Measurements from ENCODE around the gene FAM227B. TPM values are rescaled to one million over a fixed set of nuclear protein-coding genes. Genes with fewer than 3 reads are reported as not detected.
"Not testable (repeated sequence)": the region's sequence is repeated elsewhere in the genome, so short reads cannot be mapped to it uniquely, and the experiment has no call there.

Gene FAM227B
- total RNA-seq, 1 donor from 2014 or later: 4.5 TPM

DNA sequence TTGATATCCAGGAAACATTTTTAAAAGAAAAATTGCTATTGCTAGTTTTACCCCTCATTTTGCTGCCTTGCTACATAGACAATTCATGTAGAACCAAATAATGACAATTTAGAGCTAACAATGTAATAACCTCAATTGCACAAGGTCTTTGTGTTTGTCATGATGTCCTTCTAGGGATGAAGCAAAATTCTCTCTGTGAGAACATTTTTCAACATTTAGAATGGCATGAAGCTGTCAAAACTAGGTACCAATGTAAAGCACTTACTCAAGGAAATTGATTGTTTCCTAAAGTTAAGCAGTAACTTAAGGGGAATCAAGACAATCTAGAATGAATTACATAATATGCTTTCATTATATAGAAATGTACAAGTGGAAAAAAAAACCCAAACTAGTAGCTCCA is 205.5 kb downstream of the FAM227B start:
- no peaks in the 10 kb centered on the region for H3K27me3 ChIP-seq
- ATAC-seq: no peak
- intact Hi-C loops (cut with DNase I): loop anchor here (10.0 kb wide), 1 partner anchor 180 kb away; no protein-coding TSS in a partner anchor
- H3K4me3 ChIP-seq: no peak overlapping the region
- no peak overlapping the region for H3K27ac ChIP-seq
- no peak for DNase-seq
- no peaks in the 10 kb centered on the region for H3K36me3 ChIP-seq
- H3K4me1 ChIP-seq: no peaks in the 10 kb centered on the region
- no peaks in the 10 kb centered on the region for H3K9me3 ChIP-seq
- TF ChIP-seq, protein P1, sequence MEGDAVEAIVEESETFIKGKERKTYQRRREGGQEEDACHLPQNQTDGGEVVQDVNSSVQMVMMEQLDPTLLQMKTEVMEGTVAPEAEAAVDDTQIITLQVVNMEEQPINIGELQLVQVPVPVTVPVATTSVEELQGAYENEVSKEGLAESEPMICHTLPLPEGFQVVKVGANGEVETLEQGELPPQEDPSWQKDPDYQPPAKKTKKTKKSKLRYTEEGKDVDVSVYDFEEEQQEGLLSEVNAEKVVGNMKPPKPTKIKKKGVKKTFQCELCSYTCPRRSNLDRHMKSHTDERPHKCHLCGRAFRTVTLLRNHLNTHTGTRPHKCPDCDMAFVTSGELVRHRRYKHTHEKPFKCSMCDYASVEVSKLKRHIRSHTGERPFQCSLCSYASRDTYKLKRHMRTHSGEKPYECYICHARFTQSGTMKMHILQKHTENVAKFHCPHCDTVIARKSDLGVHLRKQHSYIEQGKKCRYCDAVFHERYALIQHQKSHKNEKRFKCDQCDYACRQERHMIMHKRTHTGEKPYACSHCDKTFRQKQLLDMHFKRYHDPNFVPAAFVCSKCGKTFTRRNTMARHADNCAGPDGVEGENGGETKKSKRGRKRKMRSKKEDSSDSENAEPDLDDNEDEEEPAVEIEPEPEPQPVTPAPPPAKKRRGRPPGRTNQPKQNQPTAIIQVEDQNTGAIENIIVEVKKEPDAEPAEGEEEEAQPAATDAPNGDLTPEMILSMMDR (IDR thresholded peaks at IDR 0.05): no peak

DNA sequence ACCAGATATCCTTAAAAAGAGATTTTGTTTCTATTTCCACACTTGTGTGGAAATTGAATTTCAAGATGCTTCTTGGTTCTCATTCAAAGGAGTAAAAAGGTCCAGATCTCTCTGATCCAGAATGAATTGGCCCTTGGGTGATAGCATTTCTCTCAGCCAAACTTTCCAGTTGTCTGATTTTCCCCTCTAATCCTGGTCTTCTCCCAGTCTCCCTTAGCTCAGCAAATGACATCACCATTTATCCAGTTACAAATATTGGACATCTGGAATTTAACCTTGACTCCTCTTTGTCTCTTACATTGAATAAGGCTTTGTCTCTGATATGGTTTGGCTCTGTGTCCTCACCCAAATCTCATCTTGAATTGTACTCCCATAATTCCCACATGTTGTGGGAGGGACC is 207.8 kb downstream of the FAM227B start:
- H3K4me3 ChIP-seq: no peak overlapping the region
- no peaks in the 10 kb centered on the region for H3K4me1 ChIP-seq
- no peak for DNase-seq
- intact Hi-C loops (cut with DNase I): loop anchor here (10.0 kb wide), 1 partner anchor 178 kb away; no protein-coding TSS in a partner anchor
- ATAC-seq: no peak
- no peaks in the 10 kb centered on the region for H3K27me3 ChIP-seq
- TF ChIP-seq, protein P1 (IDR thresholded peaks at IDR 0.05): no peak
- no peak overlapping the region for H3K27ac ChIP-seq
- no peaks in the 10 kb centered on the region for H3K9me3 ChIP-seq
- H3K36me3 ChIP-seq: no peaks in the 10 kb centered on the region

DNA sequence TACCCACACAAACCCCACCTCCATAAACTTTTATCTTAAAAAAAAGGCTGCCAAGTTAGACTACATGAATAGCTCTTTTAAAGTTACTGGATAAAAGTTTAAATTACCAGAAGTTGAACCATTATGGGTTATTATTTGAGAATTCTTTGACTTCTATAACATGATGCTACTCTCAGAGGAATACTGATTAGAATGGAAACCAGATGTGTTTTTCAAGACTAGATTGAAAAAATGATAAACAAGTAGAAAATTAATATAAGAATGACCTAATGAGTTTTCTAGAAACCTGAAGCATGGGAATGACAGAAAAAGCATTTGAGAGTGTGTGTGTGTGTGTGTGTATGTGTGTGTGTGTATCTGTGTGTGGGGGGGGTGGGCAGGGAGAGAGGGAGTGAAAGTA is 210.0 kb downstream of the FAM227B start:
- Histone ChIP-seq H3K27ac (no peak overlapping the region), H3K4me3 (no peak overlapping the region), H3K4me1 (no peaks in the 10 kb centered on the region), H3K9me3 (no peaks in the 10 kb centered on the region), H3K36me3 (no peaks in the 10 kb centered on the region), H3K27me3 (no peaks in the 10 kb centered on the region)
- intact Hi-C loops (cut with DNase I): loop anchor here (10.0 kb wide), 1 partner anchor 176 kb away; no protein-coding TSS in a partner anchor
- DNase-seq: no peak
- TF ChIP-seq, protein P1 (IDR thresholded peaks at IDR 0.05): no peak
- no peak for ATAC-seq

DNA sequence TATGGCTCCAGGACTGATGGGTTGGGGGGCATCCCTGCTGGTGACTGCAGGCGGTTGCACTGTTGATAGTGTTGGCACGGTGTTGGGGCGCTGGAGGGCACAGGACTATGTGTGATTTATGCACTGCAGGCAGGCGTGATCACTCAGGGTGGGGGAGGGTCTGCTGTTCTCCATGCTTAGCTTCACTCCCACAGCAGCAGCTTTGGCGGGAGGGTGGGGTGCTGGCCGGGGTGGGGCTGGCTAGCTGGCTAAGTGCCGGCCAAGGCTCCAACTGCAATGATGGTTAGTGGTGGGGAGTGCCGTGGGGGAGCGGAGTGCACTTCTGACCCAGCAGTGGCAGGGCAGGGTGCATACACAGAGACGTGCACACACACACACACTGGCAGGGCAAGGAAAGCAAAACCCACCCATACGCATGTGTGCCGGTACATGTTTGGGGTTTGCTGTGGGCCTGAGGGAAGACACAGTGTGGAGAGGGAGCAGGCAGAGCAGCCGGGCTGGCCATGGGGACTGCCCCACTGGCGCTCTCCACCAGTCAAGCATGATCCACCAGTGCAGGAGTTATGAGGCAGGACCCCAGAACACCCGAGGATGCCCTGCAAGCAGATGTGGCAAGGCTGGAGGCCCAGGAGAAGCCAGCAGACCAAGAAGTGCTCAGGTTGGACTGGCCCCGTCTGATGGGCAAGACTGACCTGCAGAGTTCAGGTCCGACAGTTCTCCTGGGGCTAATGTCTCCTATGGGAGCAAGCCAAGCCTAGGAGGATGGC is 214.1 kb downstream of the FAM227B start:
- ATAC-seq: peak; percentile 31
- intact Hi-C loops (cut with DNase I): no loop called here
- TF ChIP-seq, protein P1 (IDR thresholded peaks at IDR 0.05): no peak
- H3K9me3 ChIP-seq: no peaks in the 10 kb centered on the region
- H3K4me3 ChIP-seq: no peak overlapping the region
- H3K27ac ChIP-seq: no peak overlapping the region
- H3K27me3 ChIP-seq: no peaks in the 10 kb centered on the region
- DNase-seq: peak; percentile 55
- H3K36me3 ChIP-seq: no peaks in the 10 kb centered on the region
- H3K4me1 ChIP-seq: no peaks in the 10 kb centered on the region

DNA sequence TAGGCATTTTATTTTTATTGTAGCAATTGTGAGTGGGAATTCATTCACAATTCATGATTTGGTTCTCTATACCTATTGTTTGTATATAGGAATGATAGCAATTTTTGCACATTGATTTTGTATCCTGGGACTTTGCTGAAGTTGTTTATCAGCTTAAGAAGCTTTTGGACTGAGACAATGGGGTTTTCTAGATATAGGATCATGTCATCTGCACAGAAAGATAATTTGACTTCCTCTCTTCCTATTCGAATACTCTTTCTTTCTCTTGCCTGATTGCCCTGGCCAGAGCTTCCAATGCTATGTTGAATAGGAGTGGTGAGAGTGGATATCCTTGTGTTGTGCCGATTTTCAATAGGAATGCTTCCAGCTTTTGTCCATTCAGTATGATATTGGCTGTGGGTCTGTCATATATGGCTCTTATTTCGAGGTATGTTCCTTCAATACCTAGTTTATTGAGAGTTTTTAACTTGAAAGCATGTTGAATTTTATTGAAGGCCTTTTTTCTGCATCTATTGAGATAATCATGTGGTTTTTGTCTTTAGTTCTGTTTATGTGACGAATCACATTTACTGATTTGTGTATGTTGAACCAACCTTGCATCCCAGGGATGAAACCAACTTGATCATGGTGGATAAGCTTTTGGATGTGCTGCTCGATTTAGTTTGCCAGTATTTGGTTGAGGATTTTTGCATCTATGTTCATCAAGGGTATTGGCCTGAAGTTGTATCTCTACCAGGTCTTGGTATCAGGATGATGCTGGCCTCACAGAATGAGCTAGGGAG is 217.9 kb downstream of the FAM227B start:
- H3K4me1 ChIP-seq; ATAC-seq; H3K9me3 ChIP-seq; H3K27me3 ChIP-seq; H3K27ac ChIP-seq; intact Hi-C loops (cut with DNase I); H3K36me3 ChIP-seq; H3K4me3 ChIP-seq; DNase-seq: not testable (repeated sequence)

DNA sequence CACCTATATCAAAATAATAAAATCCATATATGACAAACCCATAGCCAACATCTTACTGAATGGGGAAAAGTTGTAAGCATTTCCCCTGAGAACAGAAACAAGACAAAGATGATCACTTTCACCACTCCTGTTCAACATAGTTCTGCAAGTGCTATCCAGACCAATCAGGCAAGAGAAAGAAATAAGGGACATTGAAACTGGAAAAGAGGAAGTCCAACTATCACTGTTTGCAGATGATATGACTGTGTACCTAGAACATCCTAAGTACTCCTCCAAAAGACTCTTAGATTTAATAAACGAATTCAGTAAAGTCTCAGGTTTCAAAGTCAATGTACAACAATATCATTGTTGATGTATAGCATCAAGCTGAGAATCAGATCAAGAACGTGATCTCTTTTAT is 233.1 kb downstream of the FAM227B start:
- H3K4me1 ChIP-seq: no peaks in the 10 kb centered on the region
- TF ChIP-seq, protein P1 (IDR thresholded peaks at IDR 0.05): no peak
- H3K36me3 ChIP-seq: no peaks in the 10 kb centered on the region
- H3K27me3 ChIP-seq: no peaks in the 10 kb centered on the region
- ATAC-seq (no peak), DNase-seq (no peak)
- no peak overlapping the region for H3K27ac ChIP-seq
- intact Hi-C loops (cut with DNase I): no loop called here
- H3K9me3 ChIP-seq: no peaks in the 10 kb centered on the region
- no peak overlapping the region for H3K4me3 ChIP-seq

All from upper lobe of right lung (tissue), 1 donor.